GM12864 (cell line): Measurements from ENCODE around the gene FBXW7.

Experiments
- DNase-seq: peaks from one replicate; pipeline ENCODE4 v3.0.0-alpha.2; 2011; ENCODE audit warnings: low read depth
- H3K4me3 ChIP-seq: 2 replicates; pipeline ENCODE4 v1.5.1; 2011; ENCODE audit warnings: mild to moderate bottlenecking, low read depth, low read length, control low read depth
- TF ChIP-seq, protein P1 (sequence below): IDR thresholded peaks from 2 replicates; pipeline ENCODE4 v1.5.1; 2011; ENCODE audit warnings: low read depth, mild to moderate bottlenecking, moderate library complexity, low read length, control low read depth, inconsistent platforms; ENCODE audit errors: missing control alignments

FBXW7 gene

DNA sequence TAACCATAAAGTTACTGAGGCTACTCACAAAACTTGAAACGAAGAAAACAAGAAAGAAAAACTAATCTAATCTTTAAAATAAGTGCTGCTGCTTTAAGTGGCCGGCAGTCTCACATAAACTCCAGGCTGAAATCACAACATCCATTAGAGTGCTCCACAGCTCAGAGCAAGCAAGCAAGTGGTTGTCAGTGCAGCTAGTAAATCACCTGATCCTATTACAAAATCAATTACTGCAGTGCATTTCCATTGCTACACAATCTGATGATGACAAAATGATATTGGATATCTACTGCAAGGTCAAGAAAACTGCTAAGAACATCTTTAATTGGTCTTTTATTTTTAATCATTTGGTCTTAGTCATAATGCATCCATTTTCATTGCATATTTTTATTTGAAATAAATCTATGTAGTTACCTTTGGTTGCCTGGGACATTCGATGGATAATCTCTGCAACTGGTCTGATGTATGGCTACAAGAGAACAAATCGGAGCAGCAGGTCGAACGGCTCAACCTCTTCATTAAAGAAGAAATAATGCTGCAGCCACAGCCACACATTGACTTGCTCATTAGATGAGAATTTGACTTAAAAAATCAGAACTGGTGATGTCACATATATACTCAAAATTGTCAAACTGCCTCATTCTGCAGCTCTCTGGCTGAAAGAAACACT is 87.7 kb downstream of the FBXW7 start:
- DNase-seq: no peak
- H3K4me3 ChIP-seq: no peak overlapping the region
- TF ChIP-seq, protein P1, sequence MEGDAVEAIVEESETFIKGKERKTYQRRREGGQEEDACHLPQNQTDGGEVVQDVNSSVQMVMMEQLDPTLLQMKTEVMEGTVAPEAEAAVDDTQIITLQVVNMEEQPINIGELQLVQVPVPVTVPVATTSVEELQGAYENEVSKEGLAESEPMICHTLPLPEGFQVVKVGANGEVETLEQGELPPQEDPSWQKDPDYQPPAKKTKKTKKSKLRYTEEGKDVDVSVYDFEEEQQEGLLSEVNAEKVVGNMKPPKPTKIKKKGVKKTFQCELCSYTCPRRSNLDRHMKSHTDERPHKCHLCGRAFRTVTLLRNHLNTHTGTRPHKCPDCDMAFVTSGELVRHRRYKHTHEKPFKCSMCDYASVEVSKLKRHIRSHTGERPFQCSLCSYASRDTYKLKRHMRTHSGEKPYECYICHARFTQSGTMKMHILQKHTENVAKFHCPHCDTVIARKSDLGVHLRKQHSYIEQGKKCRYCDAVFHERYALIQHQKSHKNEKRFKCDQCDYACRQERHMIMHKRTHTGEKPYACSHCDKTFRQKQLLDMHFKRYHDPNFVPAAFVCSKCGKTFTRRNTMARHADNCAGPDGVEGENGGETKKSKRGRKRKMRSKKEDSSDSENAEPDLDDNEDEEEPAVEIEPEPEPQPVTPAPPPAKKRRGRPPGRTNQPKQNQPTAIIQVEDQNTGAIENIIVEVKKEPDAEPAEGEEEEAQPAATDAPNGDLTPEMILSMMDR: no peak

DNA sequence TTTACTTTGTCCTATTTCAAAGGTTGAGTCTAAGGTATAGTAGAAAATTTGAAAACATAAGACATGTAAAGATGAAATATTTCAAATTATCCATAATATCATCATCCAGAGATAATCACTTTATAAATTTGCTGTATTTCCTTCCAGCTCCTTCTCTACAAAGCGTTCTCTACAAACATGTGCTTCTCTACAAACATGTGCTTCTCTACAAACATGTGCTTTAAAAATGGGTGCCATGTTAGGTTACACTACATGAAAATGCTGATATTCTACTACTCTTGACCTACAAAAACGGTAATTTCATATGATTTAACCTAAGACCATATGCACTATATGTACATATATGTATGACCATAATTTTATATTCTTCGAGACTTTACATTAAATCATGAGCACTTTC is 92.0 kb downstream of the FBXW7 start:
- no peak for DNase-seq
- TF ChIP-seq, protein P1: no peak
- H3K4me3 ChIP-seq: no peak overlapping the region

DNA sequence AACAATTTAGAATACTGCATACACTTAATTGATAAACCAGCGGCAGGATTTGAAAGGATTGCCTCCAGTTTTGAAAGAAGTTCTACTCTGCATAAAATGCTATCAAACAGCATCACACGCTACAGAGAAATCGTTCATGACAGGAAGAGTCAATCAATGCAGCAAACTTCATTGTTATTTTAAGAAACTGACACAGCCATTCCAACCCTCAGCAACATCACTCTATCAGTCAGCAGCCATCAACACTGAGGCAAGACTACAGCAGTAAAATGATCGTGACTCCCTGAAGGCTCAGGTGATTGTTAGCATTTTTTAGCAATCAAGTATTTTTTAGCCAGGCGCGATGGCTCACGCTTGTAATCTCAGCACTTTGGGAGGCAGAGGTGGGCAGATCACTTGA is 98.3 kb downstream of the FBXW7 start:
- DNase-seq: no peak
- TF ChIP-seq, protein P1: no peak
- H3K4me3 ChIP-seq: no peak overlapping the region

DNA sequence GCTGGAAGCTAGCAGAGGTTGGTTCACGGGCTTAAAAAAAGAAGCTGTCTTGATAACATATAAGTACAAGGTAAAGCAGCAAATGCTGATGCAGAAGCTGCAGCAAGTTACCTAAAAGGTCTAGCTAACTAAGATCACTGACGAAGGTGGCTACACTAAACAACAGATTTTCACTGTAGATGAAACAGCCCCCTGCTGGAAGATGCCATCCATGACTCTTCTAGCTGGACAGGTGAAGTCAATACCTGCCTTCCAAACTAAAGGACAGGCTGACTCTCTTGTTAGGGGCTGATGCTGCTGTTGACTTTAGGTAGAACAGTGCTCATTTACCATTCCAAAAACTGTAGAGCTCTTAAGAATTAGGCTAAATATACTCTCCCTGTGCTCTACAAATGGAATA is 99.5 kb downstream of the FBXW7 start:
- TF ChIP-seq, protein P1: peak; percentile 41
- no peak overlapping the region for H3K4me3 ChIP-seq
- DNase-seq: no peak

DNA sequence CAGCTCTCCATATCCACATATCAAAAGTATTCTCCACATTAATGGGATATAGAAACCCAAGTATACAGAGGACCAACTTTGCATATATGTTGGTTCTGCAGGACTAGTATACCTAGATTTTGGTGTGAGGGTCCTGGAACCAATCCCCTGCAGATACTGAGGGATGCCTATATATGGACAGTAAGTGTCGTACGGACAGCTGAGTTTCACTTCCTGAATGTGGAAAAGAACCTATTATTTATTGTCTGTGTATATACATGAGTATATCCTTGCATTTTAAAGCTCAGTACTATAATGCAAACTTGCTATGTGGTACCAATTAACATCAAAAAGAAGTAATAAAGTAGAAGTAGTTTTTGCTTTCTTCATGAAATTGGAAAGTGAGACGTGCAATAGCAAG is 101.9 kb downstream of the FBXW7 start:
- H3K4me3 ChIP-seq: no peak overlapping the region
- TF ChIP-seq, protein P1: no peak
- DNase-seq: no peak

DNA sequence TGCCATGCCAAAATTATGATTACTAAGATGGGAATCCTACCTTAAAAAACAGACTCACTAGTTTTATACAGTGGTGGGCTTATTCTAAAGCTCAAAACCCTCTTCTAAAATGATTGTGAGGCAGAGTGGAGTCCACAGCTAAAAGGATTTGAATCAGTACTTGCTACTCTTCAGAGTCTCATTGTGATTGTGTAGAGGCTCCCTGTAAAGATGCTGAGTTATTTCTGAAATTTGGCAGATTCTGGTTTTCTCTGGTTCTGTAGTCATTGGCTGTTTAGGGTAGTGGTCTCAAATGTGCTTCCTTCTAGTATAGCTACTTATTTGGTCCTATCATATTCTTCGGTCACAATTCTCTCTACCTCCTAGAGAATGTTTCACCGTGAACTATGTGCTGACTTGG is 104.1 kb downstream of the FBXW7 start:
- TF ChIP-seq, protein P1: no peak
- no peak overlapping the region for H3K4me3 ChIP-seq
- DNase-seq: no peak

DNA sequence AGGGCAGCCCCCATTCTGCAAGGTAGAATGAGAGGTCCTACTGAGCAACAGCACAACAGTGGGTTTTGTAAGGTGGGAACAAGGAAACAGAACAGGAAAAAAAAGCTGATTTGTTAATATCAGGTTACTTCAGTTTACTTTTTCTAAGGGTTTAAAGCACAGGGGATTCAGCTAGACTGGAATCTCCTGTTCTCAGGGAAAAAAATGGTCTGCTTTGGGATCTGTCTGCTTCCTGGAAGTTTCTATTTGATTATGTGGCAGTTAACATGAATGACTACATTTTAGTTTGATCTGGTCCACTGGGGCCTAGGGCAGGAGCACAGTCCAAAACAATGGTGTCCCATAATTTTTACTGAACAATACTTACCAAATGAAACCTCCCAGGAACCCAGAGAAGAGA is 104.6 kb downstream of the FBXW7 start:
- DNase-seq: no peak
- H3K4me3 ChIP-seq: no peak overlapping the region
- TF ChIP-seq, protein P1: no peak
